Hepatocyte (in vitro differentiated cells): ENCODE results near the gene ITPRIPL2. TPM values are rescaled to one million over a fixed set of nuclear protein-coding genes. Genes with fewer than 3 reads are reported as not detected.

Experiments
- DNase-seq: peaks from one replicate; pipeline ENCODE4 v3.0.0-alpha.2; 2016; ENCODE audit warnings: low spot score
- H2AFZ ChIP-seq: fragments of 200-600 bp; sonication (generic); 2 replicates; pipeline ENCODE4 v1.6.0; 2016; ENCODE audit warnings: antibody characterized with exemption, mild to moderate bottlenecking
- H3K27ac ChIP-seq: fragments of 200-600 bp; sonication (generic); 2 replicates; pipeline ENCODE4 v1.5.1; 2016; ENCODE audit warnings: mild to moderate bottlenecking
- H3K27me3 ChIP-seq: fragments of 200-600 bp; sonication (generic); 2 replicates; pipeline ENCODE4 v1.6.1; 2016
- H3K36me3 ChIP-seq: fragments of 200-600 bp; sonication (generic); replicated peaks from 2 replicates; pipeline ENCODE4 v1.5.1; 2016; ENCODE audit warnings: low read depth; ENCODE audit not compliant: insufficient read depth
- H3K4me1 ChIP-seq: fragments of 200-600 bp; sonication (generic); 2 replicates; pipeline ENCODE4 v1.5.1; 2016; ENCODE audit warnings: mild to moderate bottlenecking, moderate library complexity; ENCODE audit not compliant: insufficient read depth
- H3K4me2 ChIP-seq: fragments of 200-600 bp; sonication (generic); 2 replicates; pipeline ENCODE4 v1.6.0; 2016
- H3K4me3 ChIP-seq: fragments of 200-600 bp; sonication (generic); 2 replicates; pipeline ENCODE4 v1.5.1; 2016; ENCODE audit warnings: mild to moderate bottlenecking
- H3K79me2 ChIP-seq: fragments of 200-600 bp; sonication (generic); 2 replicates; pipeline ENCODE4 v1.6.0; 2017; ENCODE audit warnings: mild to moderate bottlenecking
- H3K9me2 ChIP-seq: fragments of 200-600 bp; sonication (generic); replicated peaks from 2 replicates; pipeline ENCODE4 v1.6.0; 2017; ENCODE audit warnings: mild to moderate bottlenecking; ENCODE audit not compliant: insufficient read depth
- H3K9me3 ChIP-seq: fragments of 200-600 bp; sonication (generic); 2 replicates; pipeline ENCODE4 v1.5.1; 2016; ENCODE audit warnings: low read depth, mild to moderate bottlenecking
- H4K20me1 ChIP-seq: fragments of 200-600 bp; sonication (generic); 2 replicates; pipeline ENCODE4 v1.6.0; 2016; ENCODE audit warnings: mild to moderate bottlenecking; ENCODE audit not compliant: insufficient read depth, poor library complexity, severe bottlenecking
- EZH2 ChIP-seq: fragments of 200-600 bp; sonication (generic); IDR thresholded peaks from 2 replicates; pipeline ENCODE4 v1.6.1; 2016; ENCODE audit warnings: antibody characterized with exemption, mild to moderate bottlenecking, borderline replicate concordance
- EZH2phosphoT487 ChIP-seq: fragments of 200-600 bp; sonication (generic); IDR thresholded peaks from one replicate; pipeline ENCODE4 v1.6.1; 2018; ENCODE audit warnings: antibody characterized with exemption, mild to moderate bottlenecking, low read depth, moderate library complexity; ENCODE audit not compliant: unreplicated experiment, severe bottlenecking
- WGBS: methylation state at CpG from one replicate; pipeline ENCODE4 v1.1.6; 2016; ENCODE audit warnings: low lambda C conversion rate; ENCODE audit errors: missing lambda C conversion rate; 5-methylcytosine and 5-hydroxymethylcytosine counted together
- polyA plus RNA-seq: library from polyadenylated mRNA; unstranded; fragments of >200 nt; fragmentation: Nextera tagmentation; extraction: Ambion mirVana; gene quantifications from 2 replicates; pipeline ENCODE4 v1.2.1, GENCODE V29; 2016
- total RNA-seq: library from RNA; depleted of rRNA; stranded (reverse); fragments of >200 nt; gene quantifications from 2 replicates; pipeline ENCODE4 v1.2.3, GENCODE V29; 2014
- TF ChIP-seq, protein P1 (sequence below): fragments of 200-600 bp; sonication (generic); IDR thresholded peaks from 2 replicates; pipeline ENCODE4 v1.5.1; 2016; ENCODE audit warnings: antibody characterized with exemption, mild to moderate bottlenecking; ENCODE audit not compliant: poor library complexity

The ITPRIPL2 gene
- total and polyA plus RNA-seq, 2 experiments from 2014 or later, result 10.3 to 20.1 TPM

DNA sequence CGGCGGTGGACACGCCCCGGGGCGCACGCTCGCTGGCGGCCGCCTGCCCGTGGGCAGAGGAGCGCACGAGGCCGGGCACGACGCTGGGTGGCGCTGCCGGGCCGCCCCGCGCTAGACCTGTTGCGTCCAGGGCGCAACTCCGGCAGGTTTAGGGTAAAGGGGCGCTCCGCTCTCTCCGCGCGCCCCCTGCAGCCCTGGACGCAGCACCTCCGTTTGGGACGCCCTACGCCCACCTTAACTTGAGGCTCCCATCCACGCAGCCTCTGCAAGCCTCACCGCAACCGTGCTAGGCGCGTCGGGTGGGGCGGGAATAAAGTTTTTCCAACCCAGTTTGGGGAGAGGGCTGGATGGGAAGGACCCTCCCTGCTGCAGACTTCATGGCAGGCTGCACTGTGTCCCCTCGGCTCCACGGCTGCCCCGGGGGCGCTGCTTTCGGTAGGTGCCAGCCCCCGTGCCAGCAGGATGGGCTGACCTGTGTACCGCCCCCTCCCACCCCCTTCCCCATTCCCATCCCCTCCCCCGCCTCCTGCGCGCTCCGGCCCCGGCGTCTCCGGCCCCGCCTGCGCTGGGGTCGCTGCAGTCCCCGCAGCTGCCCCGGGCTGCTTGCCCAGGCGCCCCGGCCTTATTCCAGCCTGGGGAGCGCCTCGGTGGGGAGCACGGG, 54.1 kb downstream of the ITPRIPL2 start, which contains the start of gene SYT17:
SYT17 (plus strand) TSS at position 531 of the 661 bp plus-strand sequence. CDS start 407 bp downstream, outside the sequence.
- WGBS, result under 1% methylated on average over 36 of the region's 63 CpGs
- peak within 1 kb of the TSS; percentile 63 for H3K27ac ChIP-seq
- no peaks in the 10 kb centered on the region for H4K20me1 ChIP-seq
- TF ChIP-seq EZH2phosphoT487, result no peak
- TF ChIP-seq, protein P1, sequence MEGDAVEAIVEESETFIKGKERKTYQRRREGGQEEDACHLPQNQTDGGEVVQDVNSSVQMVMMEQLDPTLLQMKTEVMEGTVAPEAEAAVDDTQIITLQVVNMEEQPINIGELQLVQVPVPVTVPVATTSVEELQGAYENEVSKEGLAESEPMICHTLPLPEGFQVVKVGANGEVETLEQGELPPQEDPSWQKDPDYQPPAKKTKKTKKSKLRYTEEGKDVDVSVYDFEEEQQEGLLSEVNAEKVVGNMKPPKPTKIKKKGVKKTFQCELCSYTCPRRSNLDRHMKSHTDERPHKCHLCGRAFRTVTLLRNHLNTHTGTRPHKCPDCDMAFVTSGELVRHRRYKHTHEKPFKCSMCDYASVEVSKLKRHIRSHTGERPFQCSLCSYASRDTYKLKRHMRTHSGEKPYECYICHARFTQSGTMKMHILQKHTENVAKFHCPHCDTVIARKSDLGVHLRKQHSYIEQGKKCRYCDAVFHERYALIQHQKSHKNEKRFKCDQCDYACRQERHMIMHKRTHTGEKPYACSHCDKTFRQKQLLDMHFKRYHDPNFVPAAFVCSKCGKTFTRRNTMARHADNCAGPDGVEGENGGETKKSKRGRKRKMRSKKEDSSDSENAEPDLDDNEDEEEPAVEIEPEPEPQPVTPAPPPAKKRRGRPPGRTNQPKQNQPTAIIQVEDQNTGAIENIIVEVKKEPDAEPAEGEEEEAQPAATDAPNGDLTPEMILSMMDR, result peak; percentile 72
- peak within 1 kb of the TSS; percentile 99 for H3K4me2 ChIP-seq
- no peaks in the 10 kb centered on the region for H3K79me2 ChIP-seq
- H3K4me1 ChIP-seq, result no peaks in the 10 kb centered on the region
- no peaks in the 10 kb centered on the region for H3K36me3 ChIP-seq
- peak; percentile 92 for DNase-seq
- H3K9me2 ChIP-seq, result no peaks in the 10 kb centered on the region
- H3K9me3 ChIP-seq, result no peaks in the 10 kb centered on the region
- H3K4me3 ChIP-seq, result peak within 1 kb of the TSS; percentile 59
- peaks cover 8% of the 10 kb centered on the region for H3K27me3 ChIP-seq
- H2AFZ ChIP-seq, result peak within 1 kb of the TSS; percentile 83

DNA sequence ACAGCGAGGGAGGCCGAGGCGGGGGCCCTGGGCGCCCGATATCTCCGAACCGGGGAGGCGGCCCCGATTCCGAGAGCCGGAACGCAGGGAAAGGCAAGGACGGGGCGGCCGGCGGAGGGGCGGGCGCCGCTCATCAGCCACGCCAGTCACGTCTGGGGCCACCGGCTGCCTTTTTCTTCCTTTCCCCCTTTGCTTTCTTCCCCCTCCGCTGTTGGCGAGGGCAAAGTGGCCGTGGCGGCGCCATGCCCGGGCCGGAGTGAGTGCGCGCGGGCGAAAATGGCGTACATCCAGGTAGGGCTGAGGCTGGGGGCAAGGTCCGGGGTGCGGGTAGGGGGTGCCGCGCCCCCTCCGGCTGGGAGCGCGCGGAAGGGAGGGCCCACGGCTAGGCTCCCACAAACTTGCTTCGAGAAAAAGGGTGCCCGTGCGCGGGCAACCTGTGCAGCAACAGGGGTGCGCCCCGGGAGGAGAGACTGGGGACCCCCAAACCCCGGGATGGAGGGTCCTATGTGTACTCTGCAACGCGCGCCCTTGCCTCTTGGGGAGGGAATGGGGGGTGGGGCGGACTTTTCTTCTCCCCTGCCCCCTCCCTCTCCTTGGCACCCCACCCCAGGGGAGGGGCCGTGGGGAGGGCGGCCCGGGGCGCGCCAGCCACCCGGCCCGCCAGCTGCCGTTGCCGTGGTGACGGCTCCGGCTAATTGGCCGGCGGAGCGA, 54.8 kb downstream of the ITPRIPL2 start:
- Histone ChIP-seq H3K79me2 (no peaks in the 10 kb centered on the region), H2AFZ (peak overlapping the region; percentile 83), H3K27me3 (peaks cover 8% of the 10 kb centered on the region), H3K9me2 (no peaks in the 10 kb centered on the region), H3K36me3 (no peaks in the 10 kb centered on the region), H3K9me3 (no peaks in the 10 kb centered on the region), H3K4me2 (peak overlapping the region; percentile 99), H3K27ac (peak overlapping the region; percentile 63), H4K20me1 (no peaks in the 10 kb centered on the region), H3K4me3 (peak overlapping the region; percentile 59), H3K4me1 (no peaks in the 10 kb centered on the region)
- DNase-seq, result peak; percentile 68
- TF ChIP-seq, protein P1, result no peak
- TF ChIP-seq EZH2phosphoT487 (no peak), EZH2 (no peak)
- WGBS, result 1% methylated on average over 14 of the region's 68 CpGs

DNA sequence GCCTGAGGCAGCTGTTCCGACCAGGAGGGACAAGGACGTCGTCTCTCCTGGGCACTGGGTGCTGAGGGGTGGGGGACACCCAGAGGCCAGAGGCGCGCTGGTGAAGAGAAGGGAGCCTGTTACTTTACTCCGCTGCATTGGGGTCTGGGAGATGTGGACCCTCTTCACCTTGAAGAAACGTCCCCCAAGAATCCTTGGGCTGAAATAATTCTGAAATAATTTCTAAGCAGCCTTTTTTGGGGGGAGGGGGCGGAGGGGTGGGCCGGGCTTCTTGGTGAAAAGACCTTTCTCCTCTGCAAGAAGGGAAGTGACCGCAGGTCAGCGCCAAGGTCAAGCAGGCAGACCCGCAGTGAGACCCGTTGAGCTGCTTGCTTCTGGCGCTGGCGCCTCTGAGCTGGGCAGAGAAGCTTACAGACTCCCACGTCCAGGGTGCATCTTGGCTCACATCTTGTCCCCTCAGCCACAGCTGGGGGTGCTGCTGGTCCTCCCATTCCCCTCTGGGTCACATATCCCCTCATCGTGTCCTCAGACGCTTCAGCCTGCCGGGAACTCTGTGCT, 55.4 kb downstream of the ITPRIPL2 start:
- no peak for DNase-seq
- H4K20me1 ChIP-seq, result no peaks in the 10 kb centered on the region
- H3K9me2 ChIP-seq, result no peaks in the 10 kb centered on the region
- H3K27ac ChIP-seq, result no peak overlapping the region
- no peaks in the 10 kb centered on the region for H3K79me2 ChIP-seq
- peak overlapping the region; percentile 59 for H3K4me3 ChIP-seq
- WGBS, result 20% methylated on average over 18 of the region's 19 CpGs
- peak overlapping the region; percentile 99 for H3K4me2 ChIP-seq
- no peaks in the 10 kb centered on the region for H3K9me3 ChIP-seq
- H3K27me3 ChIP-seq, result peaks cover 8% of the 10 kb centered on the region
- no peaks in the 10 kb centered on the region for H3K36me3 ChIP-seq
- H2AFZ ChIP-seq, result peak overlapping the region; percentile 83
- TF ChIP-seq, protein P1, result no peak
- TF ChIP-seq EZH2 (no peak), EZH2phosphoT487 (no peak)
- H3K4me1 ChIP-seq, result no peaks in the 10 kb centered on the region
